Activated naive CD4-positive, alpha-beta T cell (primary cell): ENCODE measurements around the gene SPOCK2.
"Not testable (repeated sequence)": the region's sequence is repeated elsewhere in the genome, so short reads cannot be mapped to it uniquely, and the experiment has no call there.

Experiments
- DNase-seq, 4 experiments: peaks; one replicate each; lab custom pipeline; 2025; lab: John Stamatoyannopoulos, UW

Gene SPOCK2

DNA sequence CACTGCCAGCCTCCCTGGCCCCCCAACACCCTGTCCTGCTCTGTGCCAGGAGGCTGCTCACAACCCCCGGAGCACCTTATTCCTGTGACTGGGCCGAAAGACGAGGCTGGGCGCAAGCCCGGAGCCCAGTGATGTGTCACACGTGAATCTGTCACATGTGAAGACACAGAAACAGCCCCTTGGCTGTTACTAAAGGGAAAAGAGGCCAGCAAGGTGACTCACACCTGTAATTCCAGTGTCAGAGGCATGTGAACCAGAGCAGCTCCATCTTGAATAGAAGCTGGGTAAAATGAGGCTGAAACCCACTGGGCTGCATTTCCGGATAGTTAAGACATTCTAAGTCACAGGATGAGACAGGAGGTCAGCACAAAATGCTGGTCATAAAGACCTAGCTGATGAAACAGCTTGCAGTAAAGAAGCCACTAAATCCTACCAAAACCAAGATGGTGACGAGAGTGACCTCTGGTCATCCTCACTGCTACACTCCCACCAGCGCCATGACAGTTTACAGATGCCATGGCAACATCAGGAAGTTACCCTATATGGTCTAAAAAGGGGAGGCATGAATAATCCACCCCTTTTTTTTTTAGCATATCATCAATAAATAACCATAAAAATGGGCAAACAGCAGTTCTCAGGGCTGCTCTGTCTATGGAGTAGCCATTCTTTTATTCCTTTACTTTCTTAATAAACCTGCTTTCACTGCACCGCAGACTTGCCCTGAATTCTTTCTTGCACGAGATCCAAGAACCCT lies 55.8 kb downstream of the SPOCK2 start:
- not testable (repeated sequence) for DNase-seq

DNA sequence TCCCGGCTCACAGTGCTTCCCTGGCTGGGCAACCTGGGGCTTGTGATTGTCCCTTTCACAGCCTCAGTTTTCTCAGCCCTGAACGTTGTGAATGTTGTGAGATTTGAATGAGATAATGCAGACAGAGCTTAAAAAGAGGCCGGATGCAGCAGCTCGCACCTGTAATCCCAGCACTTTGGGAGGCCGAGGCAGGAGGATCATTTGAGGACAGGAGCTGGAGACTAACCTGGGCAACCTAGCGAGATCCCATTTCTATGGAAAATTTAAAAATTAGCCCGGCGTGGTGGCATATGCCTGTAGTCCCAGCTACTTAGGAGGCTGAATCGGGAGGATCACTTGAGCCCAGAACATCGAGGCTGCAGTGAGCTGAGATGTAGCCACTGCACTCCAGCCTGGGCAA lies 56.6 kb downstream of the SPOCK2 start:
- no peak for DNase-seq

DNA sequence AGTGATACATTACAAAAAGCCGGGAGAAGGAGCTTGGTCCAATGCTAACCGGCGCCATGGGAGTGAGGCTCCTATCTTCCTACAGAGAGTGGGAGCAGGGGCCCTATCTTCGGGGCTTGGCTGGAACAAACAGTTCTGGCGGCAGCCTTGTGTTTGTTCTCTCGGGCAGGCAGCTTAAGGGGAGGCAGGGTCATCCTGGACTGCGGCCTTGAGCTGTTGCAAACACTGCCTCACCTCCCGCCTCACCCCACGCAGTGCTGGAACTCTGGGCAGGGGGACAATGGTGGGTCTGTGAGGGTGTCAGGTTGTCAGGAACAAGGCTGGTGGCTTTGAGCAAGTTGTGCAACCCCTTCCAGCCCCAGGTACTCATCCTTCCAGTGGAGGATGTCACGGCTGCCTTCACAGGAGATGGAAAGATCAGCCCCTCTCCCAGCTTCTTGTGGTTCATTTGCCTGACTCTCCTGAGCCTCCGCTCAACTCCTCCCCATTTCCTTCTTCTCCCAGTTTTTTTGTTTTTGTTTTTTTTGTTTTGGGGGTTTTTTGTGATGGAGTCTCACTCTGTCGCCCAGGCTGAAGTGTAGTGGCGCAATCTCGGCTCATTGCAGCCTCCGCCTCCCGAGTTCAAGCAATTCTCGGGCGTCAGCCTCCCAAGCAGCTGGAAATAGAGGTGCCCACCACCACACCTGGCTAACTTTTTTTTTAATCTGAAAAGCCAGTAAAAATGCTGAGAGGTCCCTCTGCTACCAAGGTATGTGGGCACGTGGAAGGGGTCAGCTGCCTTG lies 57.4 kb downstream of the SPOCK2 start:
- DNase-seq: no peak

DNA sequence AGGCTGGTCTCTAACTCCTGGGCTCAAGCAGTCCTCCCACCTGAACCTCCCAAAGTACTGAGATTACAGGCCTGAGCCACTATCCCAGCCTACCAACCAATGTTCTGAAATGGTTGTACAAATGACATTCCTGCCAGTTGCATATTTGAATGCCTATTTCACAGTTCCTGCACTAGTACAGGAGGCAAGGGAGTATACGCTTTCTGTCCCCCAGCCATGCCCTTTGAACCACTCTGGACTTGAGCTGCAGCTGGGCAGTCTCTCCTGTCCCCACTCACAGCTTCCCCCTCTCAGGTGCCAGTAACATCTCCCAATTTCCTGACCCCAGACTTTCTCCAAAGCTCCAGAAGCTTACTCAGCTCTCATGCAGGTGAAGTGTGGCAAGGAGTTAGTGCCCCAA lies 58.9 kb downstream of the SPOCK2 start:
- DNase-seq: no peak

DNA sequence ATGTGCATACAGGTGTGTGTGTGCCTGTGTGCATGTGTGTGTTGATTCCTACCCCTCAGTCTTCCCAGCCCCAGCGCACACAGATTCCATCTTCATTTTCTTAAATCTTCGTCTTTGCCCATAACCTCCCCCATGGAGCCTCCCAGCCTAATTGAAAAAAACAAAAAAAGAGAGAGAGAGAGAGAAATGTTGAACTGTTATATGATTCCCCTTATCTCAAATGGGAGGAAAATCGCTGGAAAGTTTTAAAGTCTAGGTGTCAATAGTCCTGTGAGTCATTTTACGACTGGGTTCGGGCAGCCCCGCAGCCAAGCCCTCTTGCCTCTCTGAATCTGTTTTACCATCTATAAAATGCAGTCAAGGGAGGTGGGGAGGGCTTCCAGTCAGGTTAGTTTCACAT lies 60.9 kb downstream of the SPOCK2 start:
- no peak for DNase-seq

DNA sequence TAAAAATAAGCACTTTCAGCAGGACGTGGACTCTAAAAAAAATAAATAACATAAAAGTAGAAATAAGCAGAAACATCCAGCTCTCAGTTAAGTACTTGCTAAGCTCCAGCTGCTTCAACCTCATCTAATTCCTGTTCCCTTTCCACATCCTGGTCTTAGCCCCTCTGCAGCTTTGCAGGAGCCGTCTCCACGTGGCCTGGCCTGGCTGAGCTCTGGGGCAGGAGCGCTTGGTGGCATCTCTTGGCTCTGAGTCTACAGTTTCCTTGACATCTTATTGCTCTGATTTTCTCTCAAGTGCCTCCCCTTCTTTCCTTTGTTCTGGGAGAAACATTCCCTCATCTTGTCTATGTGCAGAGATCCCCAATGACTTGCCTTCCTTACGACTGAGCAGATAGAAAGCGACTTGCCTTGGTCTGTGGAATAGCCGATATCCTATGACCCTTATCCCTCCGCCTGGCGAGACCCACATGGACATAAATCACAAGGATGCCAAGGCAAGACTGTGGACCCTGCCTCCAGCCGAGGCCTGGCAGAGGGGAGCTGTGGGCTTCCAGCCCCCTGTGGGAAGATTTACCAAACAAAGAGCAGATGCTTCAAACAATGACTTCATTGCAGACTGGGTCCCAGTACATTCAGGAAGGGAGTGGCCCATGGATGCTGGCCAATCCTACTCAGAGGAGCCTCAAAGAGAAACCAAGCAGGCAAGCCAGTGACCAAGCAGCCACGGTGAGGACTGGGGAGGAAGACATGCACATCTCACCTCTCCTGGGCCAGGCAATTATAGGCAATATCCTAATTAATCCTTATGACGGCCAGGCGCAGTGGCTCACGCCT lies 61.9 kb downstream of the SPOCK2 start:
- no peak for DNase-seq

DNA sequence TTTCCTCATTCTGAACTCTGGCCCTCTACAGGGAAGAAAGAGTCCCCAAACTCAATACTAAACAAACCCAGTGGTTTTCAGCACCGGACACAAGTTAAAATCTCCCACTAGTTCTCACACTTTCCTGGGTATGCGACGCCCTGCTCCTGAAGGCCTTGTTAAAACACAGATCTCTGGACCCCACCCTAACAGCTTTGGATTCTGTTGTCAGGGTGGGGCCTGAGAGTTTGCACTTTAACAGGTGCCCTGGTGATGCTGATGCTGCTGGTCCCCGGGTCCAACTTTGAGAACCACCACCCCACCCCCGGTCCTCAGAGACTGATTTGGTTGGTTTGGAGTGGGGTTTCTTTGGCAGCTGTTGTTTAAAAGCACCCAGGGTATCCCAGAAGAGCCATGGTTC lies 62.5 kb downstream of the SPOCK2 start:
- DNase-seq: no peak

DNA sequence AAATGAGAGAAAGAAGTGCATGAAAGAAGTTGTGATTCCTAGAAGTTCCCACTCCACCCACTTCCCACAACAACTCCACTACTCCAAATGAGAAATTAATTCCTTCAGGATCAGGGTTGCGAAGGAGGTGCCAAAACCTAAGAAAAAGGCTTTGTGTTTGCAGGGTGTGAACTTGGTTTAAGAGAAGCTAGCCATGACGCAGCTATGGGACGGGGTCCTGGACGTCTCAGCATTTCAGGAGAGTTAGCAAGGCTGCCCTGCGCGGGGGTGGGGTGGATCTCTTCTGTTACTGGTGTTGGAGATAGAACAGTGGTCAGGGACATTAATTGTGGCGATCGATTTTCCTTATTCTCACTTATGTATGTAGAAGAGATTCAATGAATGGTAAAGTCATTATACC lies 63.0 kb downstream of the SPOCK2 start:
- no peak for DNase-seq

DNA sequence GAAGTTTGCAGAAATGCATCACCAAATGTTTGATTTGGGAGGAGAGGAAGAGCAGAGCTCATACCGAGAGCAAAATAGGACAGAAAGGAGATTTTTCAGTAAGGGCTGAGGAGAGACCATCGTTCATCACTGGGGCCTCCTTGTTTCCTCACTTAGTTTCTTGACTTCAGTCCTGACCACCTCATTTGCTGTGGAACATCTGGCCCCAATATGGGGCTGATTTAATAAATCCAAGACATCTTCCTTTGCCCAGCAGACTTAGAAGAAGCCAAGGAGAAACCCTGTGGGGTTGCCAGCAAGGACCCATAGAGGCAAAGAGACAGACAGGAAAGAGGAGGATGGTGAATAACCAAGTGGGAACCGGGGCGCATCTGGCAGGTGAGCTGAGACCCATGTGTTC lies 63.8 kb downstream of the SPOCK2 start:
- DNase-seq: no peak

DNA sequence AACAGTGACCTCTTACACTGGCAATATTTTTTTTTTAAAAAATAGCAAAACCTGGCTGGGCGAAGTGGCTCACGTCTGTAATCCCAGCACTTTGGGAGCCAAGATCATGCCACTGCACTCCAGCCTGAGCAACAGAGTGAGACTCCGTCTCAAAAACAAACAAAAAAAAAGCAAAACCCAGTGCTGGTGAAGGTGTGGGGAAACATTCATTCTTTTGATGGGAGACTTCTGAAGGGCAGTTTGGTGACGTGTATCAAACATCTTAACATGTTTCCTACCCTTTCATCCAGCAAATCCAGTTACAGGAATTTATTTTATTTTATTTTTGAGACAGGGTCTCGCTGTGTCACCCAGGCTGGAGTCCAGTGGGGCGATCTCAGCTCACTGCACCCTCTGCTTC lies 66.1 kb downstream of the SPOCK2 start:
- no peak for DNase-seq

DNA sequence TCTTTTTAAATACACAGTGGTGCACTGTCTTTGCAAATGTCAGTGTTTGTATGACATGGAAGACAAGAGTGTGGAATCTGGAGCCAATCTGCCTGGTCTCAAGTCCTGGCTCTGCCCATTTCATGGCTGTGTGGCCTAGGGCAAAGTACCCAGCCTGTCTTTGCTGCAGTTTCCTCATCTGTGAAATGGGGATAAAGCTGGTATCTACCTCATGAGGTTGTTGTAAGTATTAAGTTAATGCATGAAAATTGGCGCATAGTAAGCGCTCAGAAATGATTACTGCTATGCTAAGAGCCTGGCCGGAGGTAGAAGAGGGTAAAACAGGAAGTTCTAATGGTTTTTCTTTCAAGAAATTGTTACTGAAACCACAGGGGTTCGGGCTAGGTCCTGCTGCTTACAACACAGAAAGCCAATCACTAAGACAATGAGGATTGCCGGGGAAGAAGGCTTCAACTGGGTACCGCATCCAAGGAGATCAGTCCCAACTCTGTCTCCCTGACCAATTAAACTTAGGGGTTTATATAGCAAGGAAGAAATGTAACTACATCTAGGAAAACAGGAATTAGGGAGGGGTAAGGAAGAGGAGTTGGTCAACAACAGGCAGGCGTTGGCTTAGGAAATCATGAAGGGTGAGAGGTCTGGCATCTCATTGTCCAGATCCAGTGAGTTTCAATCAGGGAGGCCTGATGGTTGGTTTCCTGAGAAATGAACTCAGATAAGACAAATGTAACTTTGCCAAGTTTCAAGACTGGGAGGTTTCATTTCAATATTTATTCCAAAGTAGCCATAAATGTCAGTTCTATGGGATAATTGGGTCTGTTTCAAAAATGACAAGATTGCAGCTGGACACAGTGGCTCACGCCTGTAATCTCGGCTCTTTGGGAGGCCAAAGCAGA lies 67.2 kb downstream of the SPOCK2 start:
- no peak for DNase-seq

DNA sequence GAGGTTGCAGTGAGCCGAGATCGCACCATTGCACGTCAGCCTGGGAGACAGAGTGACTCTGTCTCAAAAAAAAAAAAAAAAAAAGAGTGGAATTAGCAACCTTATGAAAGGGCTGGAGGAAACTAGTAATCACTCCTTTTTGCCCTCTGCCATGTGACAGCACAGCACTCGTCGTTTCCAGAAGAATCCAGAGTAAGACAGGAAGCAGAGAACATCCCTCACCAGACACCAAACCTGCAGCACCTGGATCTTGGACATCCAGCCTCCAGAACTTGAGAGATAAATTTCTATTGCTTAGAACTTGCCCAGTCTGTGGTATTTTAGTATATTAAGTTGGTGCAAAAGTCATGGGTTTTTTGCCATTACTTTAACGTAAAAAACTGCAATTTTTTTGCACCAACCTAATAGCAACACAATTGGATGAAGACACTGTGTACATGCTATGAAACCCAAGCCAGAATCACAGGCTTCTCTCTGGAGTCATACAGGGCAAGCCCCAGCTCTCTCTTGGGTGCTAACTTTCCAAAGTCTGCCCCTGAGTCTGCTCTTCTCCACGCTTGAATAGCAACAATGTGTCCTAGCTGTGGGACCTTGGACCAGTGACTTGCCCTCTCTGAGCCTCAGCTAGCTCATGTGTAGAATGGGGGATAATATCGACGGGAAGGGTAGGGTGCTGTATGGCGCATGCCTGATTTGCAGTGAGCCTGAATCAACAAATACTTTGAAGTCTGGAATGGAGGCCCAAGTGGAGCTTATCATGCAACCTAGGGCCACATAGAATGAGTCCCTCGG lies 69.1 kb downstream of the SPOCK2 start:
- no peak for DNase-seq

DNA sequence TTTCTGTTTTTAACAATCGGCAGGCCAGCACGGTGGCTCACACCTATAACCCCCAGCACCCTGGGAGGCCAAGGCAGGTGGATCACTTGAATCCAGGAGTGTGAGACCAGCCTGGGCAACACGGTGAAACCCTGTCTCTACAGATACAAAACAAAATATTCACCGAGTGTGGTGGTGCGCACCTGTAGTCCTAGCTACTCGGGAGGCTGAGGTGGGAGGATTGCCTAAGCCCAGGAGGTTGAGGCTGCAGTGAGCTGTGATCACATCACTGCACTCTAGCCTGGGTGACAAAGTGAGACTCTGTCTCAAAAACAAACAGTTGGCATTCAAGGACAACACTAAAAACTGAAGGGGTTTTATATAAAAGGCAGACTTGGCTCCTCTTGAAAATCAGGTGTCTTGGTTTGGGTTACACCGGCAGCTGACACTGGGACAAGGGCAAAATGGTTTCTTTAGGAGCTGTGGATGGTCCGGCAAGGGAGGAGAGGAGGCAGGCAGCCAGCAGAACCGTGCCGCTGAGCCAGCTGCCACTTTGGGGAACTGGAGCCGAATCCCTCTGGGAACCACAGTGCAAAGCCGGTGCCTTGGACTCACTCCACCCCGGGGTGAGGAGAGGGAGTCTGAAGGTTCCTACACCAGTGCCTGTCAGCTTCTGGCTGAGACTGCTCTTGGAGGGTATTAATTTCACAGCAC lies 71.6 kb downstream of the SPOCK2 start:
- DNase-seq: no peak

DNA sequence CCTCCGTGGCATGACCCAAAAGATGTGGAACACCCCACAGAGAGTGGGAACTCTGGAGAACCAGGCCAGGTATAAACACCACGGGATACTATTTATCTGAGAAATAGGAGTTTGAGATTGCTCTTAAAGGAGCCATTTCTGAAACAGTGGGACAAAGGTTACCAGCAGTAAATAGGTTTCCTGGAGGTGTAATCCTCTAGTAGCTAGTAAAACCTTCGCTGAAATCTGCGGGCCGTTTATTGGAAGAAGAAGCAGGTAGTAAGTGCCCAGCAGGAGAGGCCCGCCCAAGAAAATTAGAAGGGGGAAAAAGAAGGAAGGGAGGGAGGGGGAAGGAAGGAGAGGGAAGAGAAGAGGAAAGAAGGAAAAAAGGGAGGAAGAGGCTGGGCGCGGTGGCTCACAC lies 72.5 kb downstream of the SPOCK2 start:
- DNase-seq: no peak

DNA sequence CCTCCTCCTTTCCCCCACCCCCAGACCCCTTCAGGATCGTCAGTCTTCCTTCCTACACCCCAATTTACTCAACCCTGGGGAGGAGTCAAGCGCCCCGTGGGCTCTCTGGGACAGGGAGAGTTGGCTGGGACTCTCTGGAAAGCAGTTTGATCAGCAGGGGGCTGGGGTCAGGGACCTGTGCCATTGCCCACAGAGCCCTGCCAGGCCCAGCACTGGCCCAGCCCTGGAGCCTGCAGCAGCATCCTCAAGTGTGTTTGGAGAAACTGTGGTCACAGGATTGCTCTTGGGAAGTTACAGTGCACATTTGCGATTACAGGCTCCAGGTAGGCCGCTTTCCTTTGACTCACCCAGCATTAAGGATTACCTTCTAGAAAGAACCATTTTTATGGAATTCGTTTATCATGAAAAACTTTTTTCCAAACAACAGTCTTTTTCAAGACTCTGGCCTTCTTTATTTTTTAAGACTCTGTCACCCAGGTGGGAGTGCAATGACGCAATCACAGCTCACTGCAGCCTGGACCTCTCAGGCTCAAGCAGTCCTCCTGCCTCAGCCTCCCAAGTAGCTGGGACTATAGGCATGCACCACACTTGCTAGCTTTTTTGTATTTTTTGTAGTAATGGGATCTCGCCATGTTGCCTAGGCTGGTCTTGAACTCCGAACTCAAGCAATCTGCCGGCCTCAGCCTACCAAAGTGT lies 73.4 kb downstream of the SPOCK2 start:
- no peak for DNase-seq

DNA sequence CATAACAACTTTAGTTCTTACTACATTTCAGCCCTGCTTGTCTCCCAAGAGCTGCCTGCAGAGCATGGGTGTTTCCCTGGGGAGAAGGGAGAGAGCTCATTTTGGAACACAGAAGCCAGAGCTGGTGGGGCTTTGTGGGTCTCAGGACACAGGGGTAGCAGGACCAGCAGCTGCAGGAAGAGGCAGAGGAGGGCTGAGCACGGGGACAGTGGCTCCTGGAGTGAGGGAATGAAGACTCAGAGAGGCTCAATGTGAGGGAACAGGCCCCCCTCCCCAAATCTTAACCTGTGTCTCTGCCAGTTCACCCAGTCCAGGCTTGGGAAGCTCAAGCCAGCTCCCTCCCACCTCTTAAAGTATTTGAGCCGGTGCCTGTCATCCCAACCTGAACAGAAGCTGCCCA lies 74.2 kb downstream of the SPOCK2 start:
- no peak for DNase-seq

DNA sequence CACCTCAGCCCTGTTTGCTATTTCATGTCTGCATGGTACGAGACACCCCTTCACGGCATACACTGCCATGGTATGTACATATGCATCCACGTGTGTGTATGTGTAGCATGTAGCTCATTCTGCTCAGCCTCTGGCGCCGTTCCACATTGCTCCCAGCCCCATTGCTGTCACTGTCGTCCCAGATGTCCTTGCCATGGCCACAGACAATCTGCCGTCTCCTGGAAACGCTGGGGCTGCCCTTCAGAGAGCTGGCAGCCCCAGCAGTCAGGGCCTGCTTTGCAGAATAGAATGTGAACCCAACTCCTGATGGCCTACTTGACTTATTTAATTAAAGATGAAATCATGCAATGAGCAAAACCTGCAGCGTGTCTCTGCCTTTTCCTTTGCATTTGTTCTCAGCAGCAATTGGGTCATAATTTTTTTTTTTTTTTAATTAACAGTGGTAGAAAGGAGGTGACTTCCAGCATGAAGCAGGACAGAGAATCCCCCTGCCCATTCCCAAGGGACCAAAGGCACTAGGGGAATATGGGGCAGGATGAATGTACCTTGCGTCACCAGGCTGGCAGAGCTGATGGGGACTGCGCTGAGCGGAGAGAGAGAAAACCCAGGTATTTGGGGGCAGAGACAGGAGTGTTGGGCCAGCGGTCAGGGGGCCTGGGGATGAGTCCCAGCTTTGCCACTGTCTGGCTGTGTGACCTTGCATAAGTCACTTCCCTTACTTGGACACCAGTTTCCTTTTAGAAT lies 75.0 kb downstream of the SPOCK2 start:
- DNase-seq: no peak

DNA sequence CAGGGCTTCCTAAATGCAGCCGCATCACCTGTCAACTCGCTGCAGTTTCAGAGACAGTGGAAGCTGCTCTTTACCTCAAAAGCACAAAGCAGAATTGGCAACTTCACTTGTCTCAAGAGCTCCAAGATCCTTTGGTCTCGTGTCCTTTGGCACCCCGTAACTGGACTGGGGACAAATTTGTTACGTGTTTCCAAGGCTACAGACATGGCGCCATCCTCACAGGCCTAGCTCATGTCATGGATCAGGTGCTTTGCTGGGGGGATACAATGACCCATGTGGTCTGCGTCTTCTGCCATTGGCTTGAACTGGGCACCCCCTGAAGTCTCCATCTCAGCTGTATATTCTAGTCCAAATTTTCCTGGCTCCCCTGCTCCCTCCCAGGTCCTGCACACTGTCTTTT lies 75.6 kb downstream of the SPOCK2 start:
- no peak for DNase-seq

DNA sequence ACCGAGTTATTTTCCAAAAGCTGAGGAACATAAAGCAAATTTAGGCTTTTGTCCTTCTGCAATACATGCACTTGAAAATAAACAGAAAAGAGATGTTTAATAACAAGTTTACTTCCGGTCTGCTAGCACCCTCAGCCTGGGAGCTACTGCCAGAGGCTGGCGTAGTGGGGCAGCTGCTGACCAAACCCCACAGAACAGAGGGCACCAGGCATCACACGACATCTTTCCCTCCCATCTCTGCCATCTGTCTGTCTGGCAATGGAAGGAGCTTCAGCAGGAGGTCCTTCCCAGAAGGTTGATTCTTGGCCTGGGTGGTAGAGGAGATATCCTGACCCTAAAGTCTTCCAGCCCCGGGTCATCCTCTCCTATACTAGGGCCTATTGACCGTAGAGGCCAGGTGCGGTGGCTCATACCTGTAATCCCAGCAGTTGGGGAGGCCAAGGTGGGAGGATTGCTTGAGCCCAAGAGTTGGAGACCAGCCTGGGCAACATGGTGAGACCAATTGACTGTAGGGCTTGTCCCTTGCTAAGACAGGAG lies 76.3 kb downstream of the SPOCK2 start:
- no peak for DNase-seq
